Stimulated activated CD4-positive, alpha-beta T cell treated with anti-CD3 and anti-CD28 coated beads, Interleukin-12 subunit alpha, Interleukin-12 subunit beta, amount 100 ng/mL, for 48 hours (primary cell): Measurements from ENCODE around the gene NFIA.
A peak's percentile ranks its signal among the peaks of the same experiment; 100 is the strongest.

Experiments used
- DNase-seq, 3 donors: peaks; one replicate each; pipeline ENCODE4 v3.0.0-alpha.2; 2020; ENCODE audit warnings: low read depth in 2 of 3, low spot score in 1 of 3

The NFIA gene

DNA sequence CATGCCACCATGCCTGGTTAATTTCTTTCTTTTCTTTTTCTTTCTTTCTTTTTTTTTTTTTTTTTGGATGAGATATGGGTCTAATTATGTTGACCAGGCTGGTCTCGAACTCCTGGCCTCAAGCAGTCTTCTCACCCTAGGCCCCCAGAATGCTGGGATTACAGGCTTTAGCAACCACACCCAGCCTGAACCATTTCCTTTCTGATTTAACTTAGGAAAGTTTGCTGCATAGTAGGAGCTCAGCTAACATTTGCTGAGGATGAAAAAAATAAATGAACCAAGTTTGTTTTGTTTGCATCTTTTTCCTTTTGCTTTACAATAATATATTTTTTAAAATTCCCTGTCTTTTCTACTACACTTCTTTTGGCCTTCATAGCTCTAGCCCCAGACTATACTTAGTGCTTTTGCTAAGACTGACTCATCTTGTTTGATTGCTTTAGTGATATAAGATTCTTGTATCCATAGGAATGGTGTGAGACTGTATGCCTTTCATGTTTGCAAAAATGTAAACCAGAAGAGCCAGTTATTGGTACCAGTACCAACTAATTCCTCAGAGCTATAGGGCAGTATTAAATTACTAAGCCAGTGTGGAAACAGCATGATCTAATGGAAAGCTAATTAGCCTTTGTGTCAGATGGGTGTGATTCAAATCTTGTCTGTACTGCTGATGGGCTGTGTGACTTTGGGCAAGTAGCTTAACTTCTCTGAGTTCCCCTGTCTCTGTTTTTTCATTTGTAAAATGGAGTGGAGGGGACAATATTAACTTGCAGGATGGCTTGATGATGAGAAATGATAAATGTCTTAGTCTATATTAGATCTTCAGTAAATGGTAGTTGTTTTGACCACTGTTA, 66.9 kb downstream of the NFIA start:
- no peak for DNase-seq

DNA sequence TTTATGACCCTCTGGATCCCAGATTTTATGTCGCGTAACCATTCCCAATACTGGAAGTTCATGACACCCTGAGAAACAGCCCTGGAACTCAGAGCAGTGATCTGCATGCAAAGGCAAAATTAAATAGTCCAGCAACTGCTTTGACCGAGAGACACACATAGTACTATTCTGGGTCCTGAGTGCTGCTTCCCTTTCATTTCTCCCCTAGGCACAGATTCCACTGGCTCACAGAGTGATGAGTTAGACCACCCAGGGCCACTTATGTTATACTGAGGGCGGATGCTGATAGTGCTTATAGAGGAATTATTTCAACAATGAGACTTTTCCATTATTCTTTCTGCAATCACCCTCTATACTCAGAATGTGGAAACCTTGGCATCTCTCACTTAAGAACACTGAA, 69.2 kb downstream of the NFIA start:
- DNase-seq: no peak

DNA sequence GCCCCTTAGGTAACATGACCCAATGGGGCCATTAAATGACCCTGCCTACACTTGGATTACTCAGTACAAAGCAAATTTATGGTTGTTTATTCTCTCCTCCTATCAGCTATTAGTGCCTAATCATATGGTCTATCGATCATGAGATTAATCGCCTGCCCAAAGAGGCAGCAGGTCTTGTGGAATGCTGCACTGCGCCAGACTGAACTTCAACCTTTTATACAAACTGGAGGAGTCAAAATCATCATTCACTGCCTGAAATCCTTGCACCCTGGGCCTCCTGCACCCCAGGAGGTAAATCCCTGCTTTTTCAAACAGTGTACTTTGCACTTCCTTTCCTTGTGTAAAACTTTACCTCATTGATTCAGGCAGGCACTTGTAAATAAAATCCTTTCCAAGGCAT, 69.7 kb downstream of the NFIA start:
- no peak for DNase-seq

DNA sequence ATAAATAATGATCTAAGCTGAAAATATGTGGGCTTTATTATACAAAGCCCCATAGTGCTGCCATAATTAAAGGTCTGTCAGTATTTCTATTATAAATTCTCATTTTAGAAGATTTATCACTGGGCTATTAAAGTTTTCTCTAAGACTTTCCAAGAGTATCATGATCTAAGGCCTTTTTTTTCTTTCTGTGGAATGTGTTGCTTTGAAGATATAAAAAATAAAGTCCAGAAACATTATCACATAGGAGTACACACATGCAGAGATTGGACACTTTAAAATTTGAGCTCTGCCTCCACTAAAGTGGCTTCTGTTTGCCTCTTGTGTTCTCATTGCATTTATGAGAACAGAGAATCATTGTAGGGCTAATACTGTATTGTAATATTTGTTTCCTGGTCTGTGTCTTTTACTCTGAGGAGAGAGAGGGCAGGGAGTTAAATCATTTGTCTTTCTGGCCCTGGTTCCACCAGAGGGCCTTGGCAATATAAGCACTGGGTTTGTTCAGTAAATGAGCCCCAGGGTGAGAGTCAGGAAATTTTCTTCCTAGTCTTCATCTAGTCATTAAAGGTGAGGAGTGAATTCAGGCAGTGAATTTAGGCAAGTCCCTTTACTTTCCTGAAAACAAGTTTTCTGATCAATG, 70.2 kb downstream of the NFIA start:
- no peak for DNase-seq

DNA sequence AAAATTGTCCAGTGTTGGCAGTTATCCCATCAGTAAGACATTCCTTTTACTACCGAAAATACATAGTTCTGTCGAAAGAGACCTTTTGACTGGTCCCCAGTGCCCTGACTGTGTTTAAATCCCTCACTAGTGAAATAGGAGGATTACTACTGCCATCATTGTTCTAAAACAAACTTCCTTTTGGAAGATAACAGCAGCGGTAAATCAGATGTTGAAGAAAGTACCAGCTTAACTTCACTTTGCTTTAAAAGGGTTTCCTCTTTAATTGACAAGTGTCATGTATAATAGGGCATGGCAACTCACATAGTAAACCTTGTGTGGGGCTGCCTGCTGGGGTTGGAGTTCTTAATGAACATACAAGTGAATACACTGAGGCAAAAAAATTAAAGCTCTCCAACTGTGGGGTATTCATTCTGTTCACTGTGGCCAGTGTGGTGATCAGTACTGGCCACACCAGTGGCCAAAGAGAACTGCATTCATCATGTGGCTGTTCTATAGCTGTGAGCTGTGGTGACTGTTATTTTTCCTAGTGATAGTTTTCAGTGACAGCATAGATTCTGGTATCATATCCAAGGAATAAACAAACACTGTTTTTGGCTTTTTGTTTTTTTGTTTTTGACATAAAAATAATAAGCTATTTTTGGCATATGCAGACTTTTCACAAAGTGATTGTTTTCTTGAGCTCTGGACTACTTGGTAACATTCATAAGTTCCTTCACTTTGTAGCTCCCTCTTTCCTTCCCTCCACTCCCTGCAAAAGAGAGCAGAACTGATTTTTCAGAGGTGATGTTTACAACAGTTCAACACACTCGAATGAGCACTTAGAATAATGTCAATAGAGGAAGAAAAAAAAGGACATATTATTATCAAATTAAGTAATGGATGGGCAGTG, 74.5 kb downstream of the NFIA start:
- DNase-seq: no peak

DNA sequence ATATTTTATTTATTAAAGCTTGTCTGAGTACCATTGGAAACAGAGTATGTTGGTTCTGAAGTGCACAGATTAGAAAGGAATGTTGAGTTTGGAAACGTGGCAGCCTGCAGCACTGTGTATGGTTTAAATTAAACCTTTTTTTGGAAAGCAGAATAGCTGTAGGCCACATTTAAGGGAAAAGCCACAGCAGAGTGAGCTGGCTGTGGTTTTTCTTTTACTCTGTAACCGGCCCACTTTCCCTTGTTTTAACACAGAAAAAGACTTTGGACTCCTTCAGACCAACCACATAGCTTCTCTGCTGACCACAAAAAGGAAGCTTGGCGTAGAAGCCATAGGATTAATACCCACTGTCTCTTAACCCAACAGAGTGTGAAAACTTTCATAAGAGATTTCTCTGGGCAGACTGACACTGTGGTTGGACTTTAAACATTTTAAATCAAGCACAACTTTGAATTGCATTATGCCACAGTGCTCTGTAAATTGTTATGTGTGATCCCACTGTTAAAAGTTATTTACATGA, 75.2 kb downstream of the NFIA start:
- peak in 1 of 3 donors; percentile 4 for DNase-seq

DNA sequence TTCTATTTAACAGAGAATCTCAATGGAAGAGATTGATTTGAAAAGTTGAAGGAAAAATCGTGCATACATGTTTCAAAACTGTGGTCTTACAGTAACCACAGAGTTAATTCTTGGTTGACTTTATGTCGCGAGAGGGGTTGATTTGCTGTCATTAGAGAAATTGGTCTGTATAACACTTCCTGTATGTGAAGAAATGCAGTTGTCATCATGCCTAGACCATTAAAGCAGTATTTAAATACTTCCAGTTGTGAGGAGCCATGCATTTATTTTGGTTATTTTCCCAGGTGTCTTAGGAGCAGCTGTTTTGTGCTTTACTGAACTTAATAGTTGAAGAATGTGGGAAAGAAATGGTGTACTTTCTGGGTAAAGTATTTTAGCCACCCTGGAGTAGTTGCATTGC, 76.2 kb downstream of the NFIA start:
- DNase-seq: no peak

DNA sequence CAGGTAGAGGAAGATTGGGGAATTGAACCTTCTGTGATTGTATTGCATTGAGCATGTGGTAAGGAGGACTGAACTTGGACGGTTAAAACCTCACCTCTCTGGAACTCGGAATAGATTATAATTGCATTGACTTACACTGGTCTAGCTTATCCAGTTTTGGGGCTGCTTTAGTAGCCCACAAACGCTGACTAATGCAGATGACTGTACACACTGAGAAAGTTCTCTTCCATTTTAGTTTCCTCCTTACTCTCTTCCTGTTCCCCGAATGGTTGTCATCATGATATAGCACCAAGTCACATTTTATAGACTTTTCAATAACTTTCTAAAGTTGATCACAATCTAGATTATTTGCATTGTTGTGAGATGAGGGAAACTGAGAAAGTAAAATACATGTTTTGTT, 78.2 kb downstream of the NFIA start:
- no peak for DNase-seq

DNA sequence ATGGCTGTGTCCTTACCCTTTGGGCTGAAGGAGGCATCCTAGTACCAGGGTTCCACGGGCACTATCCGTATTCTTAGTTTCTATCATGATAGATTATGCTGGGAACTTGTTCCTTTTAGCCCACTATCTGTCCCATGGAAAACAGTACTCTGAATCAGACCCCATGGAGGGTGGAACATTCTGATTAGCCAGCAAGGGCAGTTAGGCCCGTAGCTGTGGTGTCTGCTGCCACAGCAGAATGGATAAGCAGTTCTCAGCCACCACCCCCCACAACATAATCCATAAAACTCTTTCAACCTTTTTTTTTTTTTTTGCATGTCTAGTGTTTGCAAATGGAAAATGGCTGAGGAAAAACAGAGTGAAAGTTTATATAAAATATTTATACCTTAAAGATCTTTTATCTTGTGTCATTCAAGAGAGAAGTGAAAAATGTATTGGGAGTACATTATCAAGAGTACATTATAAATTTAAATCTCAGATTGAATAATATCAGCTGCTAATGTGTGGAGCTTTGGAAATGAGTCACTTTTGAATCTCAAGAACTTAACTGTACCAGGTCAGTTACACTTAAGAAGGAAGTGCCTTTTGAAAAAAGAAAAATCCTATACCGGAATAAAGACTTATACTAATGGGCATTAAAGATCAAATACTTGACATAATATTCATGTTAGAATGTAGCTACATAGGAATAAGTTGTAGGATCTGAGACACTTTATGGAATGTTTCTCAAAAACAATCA, 80.3 kb downstream of the NFIA start:
- DNase-seq: no peak

DNA sequence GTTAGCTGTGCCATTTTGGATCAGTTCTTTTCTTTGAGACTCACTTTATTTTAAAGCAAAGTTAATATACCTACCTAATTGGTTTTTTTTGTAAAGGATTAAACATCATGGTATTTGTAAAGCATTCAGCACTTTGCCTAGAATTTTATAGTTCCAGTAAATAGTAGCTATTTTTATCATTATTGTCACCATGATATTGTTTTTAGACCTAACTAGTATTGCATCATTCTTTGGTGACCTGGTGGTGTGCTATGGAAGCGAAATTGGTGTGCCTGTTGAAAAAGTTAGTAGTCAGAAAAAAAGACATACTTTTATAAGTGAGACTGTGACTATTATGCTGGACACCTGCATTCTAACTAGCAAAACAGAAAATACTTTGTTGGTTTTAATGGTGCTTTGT, 81.0 kb downstream of the NFIA start:
- no peak for DNase-seq

DNA sequence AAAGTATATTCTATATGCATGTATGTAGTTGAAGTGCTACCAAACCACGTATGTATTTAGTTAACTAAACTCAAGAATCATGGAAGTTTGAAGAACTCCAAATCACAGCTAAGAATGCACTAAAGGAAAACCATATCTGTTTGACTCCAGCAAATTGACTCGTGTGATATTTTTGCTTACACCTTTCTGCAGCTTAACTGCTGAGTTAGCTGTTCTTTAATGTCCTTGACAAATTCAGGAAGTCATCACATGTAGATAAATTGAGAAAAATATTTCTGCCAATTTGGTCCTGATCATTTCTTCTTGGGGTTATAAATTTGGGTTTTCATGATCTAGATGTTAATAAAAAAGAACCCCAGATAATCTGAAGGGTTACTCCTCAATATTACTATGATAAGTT, 83.0 kb downstream of the NFIA start:
- no peak for DNase-seq

DNA sequence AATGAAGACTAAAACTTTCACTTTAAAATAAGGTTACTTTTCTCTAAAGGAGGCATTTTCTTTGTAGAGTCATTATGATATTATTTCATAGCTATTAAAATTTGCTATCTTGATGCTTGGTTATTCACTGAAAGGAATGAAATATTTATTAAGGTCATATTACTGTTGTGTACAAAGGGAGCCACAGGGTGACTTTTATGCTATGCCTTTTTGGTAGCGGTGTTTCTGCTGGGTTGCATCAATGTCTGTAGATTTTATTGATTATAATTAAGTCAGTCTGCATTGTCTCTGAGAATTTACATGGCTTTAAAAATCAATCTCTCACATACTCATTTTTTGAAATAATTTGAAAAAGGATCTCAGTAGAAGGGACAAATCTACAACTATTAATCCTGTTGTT, 84.9 kb downstream of the NFIA start:
- DNase-seq: no peak

DNA sequence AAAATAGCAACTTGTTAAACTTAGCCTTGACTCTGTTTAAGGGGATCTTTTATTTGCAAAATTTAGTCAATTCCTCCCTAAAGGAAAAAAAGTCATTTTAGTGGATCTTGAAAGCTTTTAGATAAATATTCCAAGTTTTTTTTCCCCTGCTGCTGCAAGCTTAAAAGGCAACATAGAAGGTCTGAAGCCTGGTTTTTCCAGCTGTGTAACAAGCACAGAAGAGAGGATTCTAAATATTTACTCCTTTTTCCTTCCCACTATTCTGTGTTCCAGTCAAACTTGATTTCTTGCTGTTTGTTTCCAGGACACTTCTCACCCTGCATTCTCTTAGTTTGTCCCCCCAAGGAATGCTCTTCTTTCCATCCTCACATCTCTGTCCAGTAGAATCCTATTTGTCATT, 86.7 kb downstream of the NFIA start:
- no peak for DNase-seq

DNA sequence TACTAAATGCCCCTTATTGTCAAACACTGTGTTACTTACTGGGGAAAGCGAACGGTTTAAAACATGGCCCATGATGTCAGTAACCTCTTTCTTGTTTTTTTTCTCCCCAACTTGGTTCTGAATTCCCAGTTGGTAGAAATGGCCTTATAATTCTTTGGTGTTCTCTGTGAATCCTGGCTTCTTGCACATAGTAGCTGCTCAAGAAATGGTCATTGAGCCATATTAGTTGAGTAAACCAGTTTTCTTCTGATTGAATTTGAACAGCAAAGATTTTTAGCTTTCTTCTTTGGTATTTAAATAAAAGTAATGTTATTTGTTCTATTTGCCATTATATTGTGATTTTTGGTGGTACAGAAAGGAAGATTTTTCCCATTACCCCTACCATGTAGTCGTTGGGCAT, 87.3 kb downstream of the NFIA start:
- DNase-seq: no peak

DNA sequence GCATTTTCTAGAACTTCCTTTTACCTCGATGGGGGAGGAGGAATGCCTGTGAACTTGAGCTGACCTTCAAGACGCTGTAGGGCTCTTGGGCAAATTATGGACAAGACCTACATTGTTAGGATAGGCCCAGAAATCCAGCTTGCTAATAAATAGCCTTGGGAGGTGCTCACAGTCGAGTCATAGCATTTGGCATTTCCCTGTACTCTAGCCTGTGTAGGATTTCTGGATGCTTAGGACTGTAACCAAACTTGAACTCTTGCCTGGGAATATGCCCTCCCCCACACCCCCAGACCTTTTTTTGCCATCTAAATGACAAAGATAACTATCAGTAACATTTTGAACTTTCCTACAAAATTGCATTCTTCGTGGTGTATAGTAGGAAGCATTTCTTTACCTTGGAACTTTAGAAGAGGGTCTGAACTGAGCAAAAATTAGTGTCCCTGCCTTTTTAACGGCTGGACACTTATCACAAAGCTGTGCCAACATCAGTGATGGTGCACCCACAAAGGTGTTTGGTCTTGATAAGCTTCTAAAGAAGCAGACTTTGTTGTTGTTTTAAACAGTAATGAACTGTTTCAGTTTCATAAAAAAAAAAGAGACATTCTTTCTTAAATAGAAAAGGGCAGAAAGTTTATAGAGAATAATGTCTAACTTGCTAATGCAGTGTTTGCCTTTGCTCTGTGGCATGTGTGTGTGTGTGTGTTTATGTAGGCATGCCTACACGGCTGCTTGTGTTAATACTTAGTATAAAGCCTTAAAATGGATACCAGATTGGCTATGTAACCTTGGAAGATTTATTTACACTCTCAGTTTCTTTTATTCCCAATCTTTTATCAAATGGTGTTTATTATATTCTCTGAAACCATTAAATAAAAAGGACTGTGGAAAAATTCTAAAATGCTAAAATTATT, 88.2 kb downstream of the NFIA start:
- DNase-seq: no peak

DNA sequence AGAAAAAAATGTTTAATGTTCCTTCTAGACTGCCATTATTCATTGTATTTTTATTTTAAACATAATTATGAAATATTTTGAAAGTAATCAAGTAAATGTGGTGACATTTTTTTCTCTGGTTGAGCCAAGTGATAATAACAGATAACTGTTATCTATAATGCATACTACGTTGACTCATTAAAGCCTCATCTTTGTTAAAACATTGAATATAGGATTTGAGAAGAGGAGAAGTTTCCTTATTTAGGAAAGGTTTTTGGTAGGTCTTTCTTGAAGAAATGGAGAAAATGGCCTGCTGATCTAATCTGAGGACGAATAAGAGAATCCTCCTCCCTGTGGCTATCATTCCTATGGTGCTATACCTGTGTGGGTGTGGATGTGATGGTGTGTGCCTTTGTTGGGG, 89.0 kb downstream of the NFIA start:
- DNase-seq: no peak

DNA sequence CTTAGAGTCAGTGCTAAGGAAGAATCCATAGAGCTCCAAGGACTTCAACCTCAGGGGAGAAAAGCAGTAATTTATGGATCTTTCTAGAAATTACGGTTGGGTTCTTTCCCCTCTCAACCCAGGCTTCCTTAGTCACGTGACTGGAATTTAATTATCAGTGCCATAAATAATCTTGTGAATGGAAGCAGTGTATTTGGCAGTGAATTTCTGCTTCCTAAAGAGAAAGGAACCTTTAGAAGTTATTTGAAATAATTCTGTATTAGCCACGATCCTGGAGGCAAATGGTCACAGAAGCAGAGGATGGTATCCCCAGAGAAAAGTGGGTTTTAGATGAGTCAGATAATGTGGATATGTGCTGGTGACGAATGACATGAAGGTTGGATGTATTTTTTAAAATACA, 89.6 kb downstream of the NFIA start:
- DNase-seq: no peak

DNA sequence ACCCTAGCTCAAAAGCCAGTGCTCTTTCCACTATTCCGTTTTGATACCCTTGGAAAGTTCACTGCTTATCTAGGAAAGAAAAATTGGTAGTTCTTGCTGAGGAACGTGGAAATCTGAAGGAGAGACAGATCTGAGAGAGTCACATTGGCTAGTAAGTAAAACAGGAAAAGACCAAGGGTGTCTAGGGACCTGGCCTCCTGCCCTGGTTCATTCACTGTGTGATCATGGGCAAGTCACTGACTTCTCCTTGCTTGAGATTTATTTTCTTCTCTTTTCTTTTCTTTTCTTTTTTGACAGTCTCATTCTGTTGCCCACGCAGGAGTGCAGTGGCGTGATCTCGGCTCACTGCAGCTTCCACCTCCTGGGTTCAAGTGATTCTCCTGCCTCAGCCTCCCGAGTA, 90.8 kb downstream of the NFIA start:
- DNase-seq: no peak

DNA sequence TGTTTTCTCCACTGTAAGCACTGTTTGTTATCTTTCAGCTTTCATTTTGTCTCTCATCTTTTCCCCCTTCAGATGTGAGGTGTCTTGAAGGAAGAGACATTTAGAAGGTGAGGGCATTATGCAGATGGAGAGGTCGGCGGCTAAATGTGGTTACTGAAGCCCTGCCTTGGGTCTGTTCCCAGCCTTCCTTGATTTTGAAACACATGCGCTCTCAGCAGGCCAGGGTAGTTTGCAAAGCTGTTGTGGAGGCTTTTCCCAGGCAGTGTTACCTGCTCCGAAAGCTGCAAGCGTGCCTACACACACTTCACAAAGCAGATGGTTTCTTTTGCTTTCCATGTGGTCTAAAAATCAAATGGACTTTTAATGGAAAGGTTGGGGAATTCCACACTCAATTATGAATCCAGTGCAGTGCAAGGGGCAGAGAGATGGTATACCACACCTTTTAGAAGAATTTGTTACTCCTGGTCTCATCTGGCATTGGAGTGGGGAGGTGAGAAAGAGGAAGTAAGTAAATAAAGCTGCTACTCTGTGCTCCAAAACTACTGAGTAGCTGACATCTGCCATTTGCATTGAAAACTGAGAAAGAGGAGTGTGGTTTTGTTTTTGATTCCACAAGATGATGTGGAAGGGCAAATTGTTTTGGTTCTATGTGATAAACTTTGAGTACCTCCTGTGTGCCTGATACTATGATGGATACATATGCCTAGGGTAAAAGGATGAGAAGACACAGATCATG, 91.9 kb downstream of the NFIA start:
- DNase-seq: no peak
